ENCODE results near the gene ZDHHC3.
A peak's percentile ranks its signal among the peaks of the same experiment; 100 is the strongest.
"Not testable (repeated sequence)": the region's sequence is repeated elsewhere in the genome, so short reads cannot be mapped to it uniquely, and the experiment has no call there.

Gene ZDHHC3

GRCh38 chr3:44963571-44964325, 12.2 kb downstream of the ZDHHC3 start:
- no peak for DNase-seq

- no peak for DNase-seq
Measured at GRCh38 chr3:44962621-44963393, 13.2 kb downstream of the ZDHHC3 start.

- DNase-seq = no peak
Measured at GRCh38 chr3:44961888-44962287, 14.1 kb downstream of the ZDHHC3 start.

GRCh38 chr3:44960387-44961026, 15.5 kb downstream of the ZDHHC3 start:
- DNase-seq = no peak

GRCh38 chr3:44958386-44958785, 17.6 kb downstream of the ZDHHC3 start:
- no peak for DNase-seq

GRCh38 chr3:44957986-44958385, 18.0 kb downstream of the ZDHHC3 start:
- DNase-seq = no peak

- no peak for DNase-seq
Measured at GRCh38 chr3:44955917-44956316, 20.1 kb downstream of the ZDHHC3 start.

- DNase-seq = peak; percentile 64
Measured at GRCh38 chr3:44954962-44955361, 21.0 kb downstream of the ZDHHC3 start.

GRCh38 chr3:44954304-44954703, 21.7 kb downstream of the ZDHHC3 start:
- no peak for DNase-seq

GRCh38 chr3:44952689-44953088, 23.3 kb downstream of the ZDHHC3 start:
- DNase-seq = no peak

GRCh38 chr3:44950275-44950734, 25.7 kb downstream of the ZDHHC3 start:
- DNase-seq = no peak

- DNase-seq = not testable (repeated sequence)
Measured at GRCh38 chr3:44949770-44950169, 26.2 kb downstream of the ZDHHC3 start.

GRCh38 chr3:44948239-44948638, 27.7 kb downstream of the ZDHHC3 start:
- DNase-seq = no peak

GRCh38 chr3:44942202-44942921, 33.6 kb downstream of the ZDHHC3 start:
- DNase-seq = peak; percentile 83

- DNase-seq = peak; percentile 16
Measured at GRCh38 chr3:44939581-44940036, 36.4 kb downstream of the ZDHHC3 start.

GRCh38 chr3:44932986-44933944, 42.7 kb downstream of the ZDHHC3 start:
- DNase-seq = no peak

GRCh38 chr3:44932271-44932670, 43.7 kb downstream of the ZDHHC3 start:
- DNase-seq = no peak

GRCh38 chr3:44931791-44932190, 44.2 kb downstream of the ZDHHC3 start:
- DNase-seq = no peak

- no peak for DNase-seq
Measured at GRCh38 chr3:44930911-44931310, 45.1 kb downstream of the ZDHHC3 start.

- no peak for DNase-seq
Measured at GRCh38 chr3:44929782-44930181, 46.2 kb downstream of the ZDHHC3 start.

GRCh38 chr3:44927371-44927770, 48.6 kb downstream of the ZDHHC3 start:
- DNase-seq = no peak

- no peak for DNase-seq
Measured at GRCh38 chr3:44926921-44927320, 49.1 kb downstream of the ZDHHC3 start.

All from HCEC 1CT (cell line).